GM12878 (cell line): ENCODE data around the gene NR6A1. TPM values are rescaled to one million over a fixed set of nuclear protein-coding genes. Genes with fewer than 3 reads are reported as not detected.

Experiments
- ATAC-seq: fragments of 200-7000 bp; cut with Tn5 transposase; 3 replicates; pipeline ENCODE4 v1.9.1; 2020; ENCODE audit warnings: mild to moderate bottlenecking, moderate library complexity
- BruUV-seq: library from RNA; stranded (reverse); fragments of 400-500 nt; replicated peaks from 2 replicates; lab custom pipeline; 2021; lab: Mats Ljungman, UMichigan
- CTCF ChIA-PET: fragments of 300-600 bp; sonication (Branson Sonifier 250); formaldehyde crosslinking; extraction: SDS; loops from one replicate; lab custom pipeline; 2021; ENCODE audit warnings: inconsistent platforms; lab: Yijun Ruan, JAX
- POLR2A ChIA-PET: fragments of 350-600 bp; formaldehyde crosslinking; extraction: SDS; loops from one replicate; lab custom pipeline; 2021; ENCODE audit warnings: inconsistent platforms; lab: Charles Lee
- RAD21 ChIA-PET: fragments of 300-600 bp; sonication (Branson Sonifier 250); formaldehyde crosslinking; loops from one replicate; lab custom pipeline; 2023; ENCODE audit warnings: antibody characterized with exemption; ENCODE audit not compliant: unreplicated experiment; lab: Charles Lee
- SMC1A ChIA-PET: fragments of 300-600 bp; sonication (Branson Sonifier 250); formaldehyde crosslinking; loops from one replicate; lab custom pipeline; 2023; ENCODE audit not compliant: unreplicated experiment, uncharacterized antibody; lab: Charles Lee
- DNase-seq: peaks from one replicate; pipeline ENCODE4 v3.0.0-alpha.2; 2011; ENCODE audit warnings: low read depth, low spot score
- FAIRE-seq: peaks from 3 replicates; lab custom pipeline; 2011; peaks lifted over from hg19 to GRCh38; lab: Jason Lieb, UNC
- H2AFZ ChIP-seq: 2 replicates; pipeline ENCODE4 v1.6.0; 2011; ENCODE audit warnings: low read depth, low read length, control low read depth; ENCODE audit not compliant: control insufficient read depth
- H3K27ac ChIP-seq: 2 replicates; pipeline ENCODE4 v1.5.1; 2011; ENCODE audit warnings: control low read depth; ENCODE audit not compliant: control insufficient read depth, insufficient read depth
- H3K27me3 ChIP-seq, 2 experiments: replicated peaks in 1 of 2; 2 replicates each; pipeline versions ENCODE4 v1.6.0 to v1.6.1; 2011; ENCODE audit warnings: low read length in 1 of 2; ENCODE audit not compliant: control insufficient read depth in 2 of 2, insufficient read depth in 2 of 2
- H3K36me3 ChIP-seq, 2 experiments: 2 replicates each; pipeline ENCODE4 v1.5.1; 2011; ENCODE audit warnings: low read length in 1 of 2; ENCODE audit not compliant: control insufficient read depth in 2 of 2, insufficient read depth in 2 of 2
- H3K4me1 ChIP-seq: 2 replicates; pipeline ENCODE4 v1.6.1; 2011; ENCODE audit warnings: mild to moderate bottlenecking, low read length, moderate library complexity, mixed read lengths; ENCODE audit not compliant: control insufficient read depth, insufficient read depth
- H3K4me2 ChIP-seq: 2 replicates; pipeline ENCODE4 v1.6.0; 2011; ENCODE audit warnings: control low read depth; ENCODE audit not compliant: control insufficient read depth, insufficient read depth
- H3K4me3 ChIP-seq: fragments of 200-600 bp; sonication (generic); 2 replicates; pipeline ENCODE4 v1.5.1; 2016
- H3K79me2 ChIP-seq: 2 replicates; pipeline ENCODE4 v1.6.0; 2011; ENCODE audit warnings: low read length; ENCODE audit not compliant: control insufficient read depth, insufficient read depth
- H3K9ac ChIP-seq: 2 replicates; pipeline ENCODE4 v1.8.0; 2011; ENCODE audit warnings: low read length, control low read depth, mixed read lengths; ENCODE audit not compliant: control insufficient read depth, insufficient read depth
- H3K9me3 ChIP-seq: replicated peaks from 3 replicates; pipeline ENCODE4 v1.5.1; 2011; ENCODE audit warnings: mild to moderate bottlenecking, low read length; ENCODE audit not compliant: control insufficient read depth, insufficient read depth
- H4K20me1 ChIP-seq: 2 replicates; pipeline ENCODE4 v1.6.0; 2011; ENCODE audit not compliant: control insufficient read depth, insufficient read depth
- BACH1 ChIP-seq: fragments of 450-650 bp; IDR thresholded peaks from 2 replicates; pipeline ENCODE4 v1.6.1; 2017; ENCODE audit warnings: mild to moderate bottlenecking, borderline replicate concordance
- BHLHE40 ChIP-seq, 2 experiments: fragments of 450-650 bp in 1 of 2; IDR thresholded peaks; 2 replicates each; pipeline ENCODE4 v1.6.1; 2011 to 2017; ENCODE audit warnings: low read depth in 2 of 2, borderline replicate concordance in 1 of 2, improper control_type of control experiment in 1 of 2, low read length in 1 of 2, mild to moderate bottlenecking in 1 of 2
- CBFB ChIP-seq: IDR thresholded peaks from 2 replicates; pipeline ENCODE4 v1.6.1; 2016; ENCODE audit warnings: antibody characterized with exemption, low read depth
- CTCF ChIP-seq, 3 experiments: IDR thresholded peaks in 2 of 3; conservative IDR thresholded peaks in 1 of 3; 2 replicates each; pipeline ENCODE4 v1.5.1; 2011; ENCODE audit warnings: low read depth in 3 of 3, low read length in 3 of 3, mild to moderate bottlenecking in 3 of 3, control low read depth in 2 of 3, moderate library complexity in 2 of 3, inconsistent platforms in 1 of 3, mixed read lengths in 1 of 3; ENCODE audit not compliant: control insufficient read depth in 2 of 3, insufficient read depth in 1 of 3; ENCODE audit errors: extremely low read depth in 1 of 3
- DPF2 ChIP-seq: fragments of 450-650 bp; IDR thresholded peaks from 2 replicates; pipeline ENCODE4 v1.6.1; 2017; ENCODE audit warnings: mild to moderate bottlenecking
- GABPA ChIP-seq: IDR thresholded peaks from 2 replicates; pipeline ENCODE4 v1.6.1; 2014; ENCODE audit warnings: antibody characterized with exemption, low read depth, mild to moderate bottlenecking, inconsistent platforms
- GATAD2B ChIP-seq: fragments of 450-650 bp; conservative IDR thresholded peaks from 2 replicates; pipeline ENCODE4 v1.6.1; 2017; ENCODE audit warnings: low read depth, mild to moderate bottlenecking, moderate library complexity
- IKZF1 ChIP-seq: fragments of 450-650 bp; conservative IDR thresholded peaks from 2 replicates; pipeline ENCODE4 v1.6.1; 2017; ENCODE audit warnings: antibody characterized with exemption, mild to moderate bottlenecking
- LARP7 ChIP-seq: fragments of 450-650 bp; IDR thresholded peaks from 2 replicates; pipeline ENCODE4 v1.6.1; 2017; ENCODE audit warnings: mild to moderate bottlenecking
- MEF2B ChIP-seq: fragments of 450-650 bp; IDR thresholded peaks from 2 replicates; pipeline ENCODE4 v1.6.1; 2018; ENCODE audit warnings: mild to moderate bottlenecking, moderate library complexity; ENCODE audit not compliant: partially characterized antibody, poor library complexity, severe bottlenecking
- NFXL1 ChIP-seq: fragments of 450-650 bp; IDR thresholded peaks from 2 replicates; pipeline ENCODE4 v1.6.1; 2017; ENCODE audit warnings: antibody characterized with exemption, mild to moderate bottlenecking, borderline replicate concordance
- NKRF ChIP-seq: fragments of 450-650 bp; conservative IDR thresholded peaks from 2 replicates; pipeline ENCODE4 v1.6.1; 2017; ENCODE audit warnings: mild to moderate bottlenecking, moderate library complexity
- NR2F1 ChIP-seq: fragments of 450-650 bp; conservative IDR thresholded peaks from 2 replicates; pipeline ENCODE4 v1.6.1; 2017; ENCODE audit warnings: mild to moderate bottlenecking
- RAD21 ChIP-seq: IDR thresholded peaks from 2 replicates; pipeline ENCODE4 v1.6.1; 2011; ENCODE audit warnings: mild to moderate bottlenecking, low read depth, low read length, moderate library complexity; ENCODE audit not compliant: insufficient read depth
- SMARCA5 ChIP-seq: fragments of 450-650 bp; IDR thresholded peaks from 2 replicates; pipeline ENCODE4 v1.6.1; 2017; ENCODE audit warnings: mild to moderate bottlenecking
- SUZ12 ChIP-seq: fragments of 200-600 bp; sonication (generic); IDR thresholded peaks from one replicate; pipeline ENCODE4 v1.6.1; 2018; ENCODE audit warnings: antibody characterized with exemption, mild to moderate bottlenecking; ENCODE audit not compliant: unreplicated experiment
- WGBS: methylation state at CpG from one replicate; pipeline ENCODE4 v1.1.6; 2016; ENCODE audit warnings: low lambda C conversion rate; ENCODE audit not compliant: insufficient replicate concordance, insufficient coverage; ENCODE audit errors: missing lambda C conversion rate; 5-methylcytosine and 5-hydroxymethylcytosine counted together
- in situ Hi-C: fragments of 300-500 bp; cut with MboI; formaldehyde crosslinking; loops from 9 replicates; pipeline ENCODE4 v1.14.3; 2018; ENCODE audit warnings: mixed read lengths
- intact Hi-C: fragments of 100-400 bp; cut with micrococcal nuclease; formaldehyde crosslinking; loops from one replicate; pipeline ENCODE4 v1.14.2; 2022; ENCODE audit not compliant: unreplicated experiment
- polyA plus RNA-seq, 11 experiments: library from polyadenylated mRNA; depleted of rRNA in 4 of 11; unstranded in 6 of 11; stranded (reverse) in 5 of 11; fragments of >200 nt; fragmentation: Nextera tagmentation in 4 of 11; fragmentation: Illumina TruSeq in 1 of 11; extraction: Ambion mirVana in 4 of 11; extraction: Trizol in 1 of 11; gene quantifications; 1 replicate in 1 of 11; 2 replicates in 10 of 11; pipeline versions ENCODE4 v1.2.1 to v1.2.3, GENCODE V29; 2011 to 2016; ENCODE audit warnings: inconsistent platforms in 2 of 11, missing spikeins in 2 of 11, low read depth in 1 of 11
- total RNA-seq, 4 experiments: library from RNA; depleted of rRNA in 3 of 4; stranded (reverse); fragments of >200 nt in 3 of 4; fragmentation: Illumina TruSeq in 1 of 4; extraction: Trizol in 1 of 4; gene quantifications; 2 replicates each; pipeline versions ENCODE4 v1.2.1 to v1.2.3, GENCODE V29; 2013 to 2021

Gene NR6A1
- total and polyA plus RNA-seq, 10 of the 15 experiments (the other 5 are each of a cell fraction or from before 2014, with no cell fraction given) = 1.2 to 9.2 (median 4.6) TPM

GRCh38 chr9:124776954-124777648 lies 6.0 kb upstream of the NR6A1 start, which contains the start of gene OLFML2A:
TSS of gene OLFML2A (plus strand) at chr9:124777133. CDS start at chr9:124777271, 138 bp downstream.
- Histone ChIP-seq H3K9me3 (no peaks in the 10 kb centered on the region), H3K4me1 (peaks cover 15% of the 10 kb centered on the region), H3K79me2 (no peaks in the 10 kb centered on the region), H3K36me3 (no peaks in the 10 kb centered on the region), H4K20me1 (no peaks in the 10 kb centered on the region), H3K9ac (no peak within 1 kb of the TSS), H3K27me3 (peaks cover 5 to 6% of the 10 kb centered on the region in 2 experiments), H3K4me3 (peak within 1 kb of the TSS; percentile 62), H3K4me2 (peak within 1 kb of the TSS; percentile 86), H2AFZ (peak within 1 kb of the TSS; percentile 20)
- in situ Hi-C loops (no loop called here), intact Hi-C loops (no loop called here)
- FAIRE-seq (no peak), ATAC-seq (peak; percentile 14), DNase-seq (no peak)
- ChIA-PET CTCF (interaction anchor here (0.9 to 16.1 kb wide), 5 partner anchors 8 to 367 kb away, joined by 3 to 575 read pairs (median 4); partner anchors contain the start of genes ARPC5L, RPL35 and WDR38), RAD21 (interaction anchor here (1.0 to 1.6 kb wide), 5 partner anchors 41 to 152 kb away, joined by 3 to 23 read pairs (median 6); partner anchors contain the start of gene WDR38), POLR2A (interaction anchor here (0.5 to 3.0 kb wide), 2 partner anchors 75 to 379 kb away, joined by 3 to 8 read pairs; partner anchors contain the start of gene WDR38), SMC1A (interaction anchor here (0.6 to 9.9 kb wide), 5 partner anchors 12 to 117 kb away, joined by 3 to 233 read pairs (median 4); partner anchors contain the start of gene WDR38)
- no TSS peak for BruUV-seq
- 2% methylated on average over 51 of the region's 87 CpGs for WGBS
- TF ChIP-seq RAD21 (peak; percentile 27; the same call in 1 of the 2 replicates), NFXL1 (peak; percentile 57; the same call in 1 of the 2 replicates), SUZ12 (peak; percentile 56), CTCF (IDR thresholded peaks at IDR 0.05 in 2 of 3, conservative IDR thresholded peaks at IDR 0.05 in 1 of 3; ENCODE audit: control insufficient read depth in 2 of 3, extremely low read depth in 1 of 3, insufficient read depth in 1 of 3, low read depth in 3 of 3, low read length in 3 of 3) (peak; percentile 16 to 33 (median 20); a peak in 4 of 6 replicates), IKZF1 (peak; percentile 59), NKRF (0 out of 2 replicates have a peak, but pooled peaks have one; percentile 32), BHLHE40 (IDR thresholded peaks at IDR 0.05; ENCODE audit: borderline replicate concordance in 1 of 2, low read depth in 2 of 2, low read length in 1 of 2) (peak in 1 of 2 experiments; percentile 29; a peak in 1 of 4 replicates), GATAD2B (peak; percentile 82), SMARCA5 (0 out of 2 replicates have a peak, but pooled peaks have one; percentile 16), LARP7 (peak; percentile 90), GABPA (no peak), DPF2 (0 out of 2 replicates have a peak, but pooled peaks have one; percentile 36), NR2F1 (0 out of 2 replicates have a peak, but pooled peaks have one; percentile 23), CBFB (no peak), MEF2B (no peak), BACH1 (peak; percentile 36; the same call in 1 of the 2 replicates)
- TF ChIP-seq, all 136 proteins: peak for 13
- no peak within 1 kb of the TSS for H3K27ac ChIP-seq
